ENCODE results near the gene TTLL6.
"Not testable (repeated sequence)": the region's sequence is repeated elsewhere in the genome, so short reads cannot be mapped to it uniquely, and the experiment has no call there.

The TTLL6 gene

GRCh38 chr17:48816774-48817590 is at the start of gene TTLL6:
TTLL6 (minus strand) TSS chr17:48817229; CDS start chr17:48817072, 157 bp downstream.
- peak; percentile 99 for DNase-seq

- no peak for DNase-seq
These were observed 43.4 kb upstream of the TTLL6 start for GRCh38 chr17:48860456-48860855.

GRCh38 chr17:48860034-48860433 is 43.0 kb upstream of the TTLL6 start:
- no peak for DNase-seq

DNA sequence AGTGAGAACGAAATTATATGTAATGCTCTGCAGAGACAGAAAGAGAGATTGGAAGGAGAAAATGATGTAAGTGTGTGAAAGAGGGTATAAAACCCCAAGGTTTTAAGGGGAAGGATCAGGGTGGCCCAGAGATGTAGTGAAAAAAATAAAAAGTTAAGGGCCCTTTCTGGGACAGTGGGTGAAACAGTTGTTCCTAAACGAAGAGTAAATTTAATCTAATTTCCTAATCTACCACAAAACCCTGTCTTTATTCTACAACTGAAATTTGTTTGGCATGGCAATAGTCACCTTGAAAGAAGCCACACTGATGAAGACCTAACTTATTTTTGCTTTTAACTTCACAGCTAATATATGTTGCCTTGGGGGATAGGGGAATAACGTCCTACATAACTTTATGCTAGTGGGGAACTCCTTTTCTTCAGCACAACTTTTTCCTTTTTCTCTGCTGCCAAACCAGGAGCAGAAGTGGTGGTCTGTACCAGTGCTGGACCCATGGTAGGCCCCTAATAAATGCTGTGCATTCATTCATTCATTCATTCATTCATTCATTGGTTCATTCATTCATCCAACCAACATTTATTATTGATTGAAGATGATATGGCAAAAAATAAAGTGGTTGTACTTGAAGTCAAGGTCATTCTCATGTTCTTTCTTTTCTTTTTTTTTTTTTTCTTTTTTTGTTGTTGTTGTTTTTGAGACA is 39.2 kb upstream of the TTLL6 start:
- DNase-seq: no peak

DNA sequence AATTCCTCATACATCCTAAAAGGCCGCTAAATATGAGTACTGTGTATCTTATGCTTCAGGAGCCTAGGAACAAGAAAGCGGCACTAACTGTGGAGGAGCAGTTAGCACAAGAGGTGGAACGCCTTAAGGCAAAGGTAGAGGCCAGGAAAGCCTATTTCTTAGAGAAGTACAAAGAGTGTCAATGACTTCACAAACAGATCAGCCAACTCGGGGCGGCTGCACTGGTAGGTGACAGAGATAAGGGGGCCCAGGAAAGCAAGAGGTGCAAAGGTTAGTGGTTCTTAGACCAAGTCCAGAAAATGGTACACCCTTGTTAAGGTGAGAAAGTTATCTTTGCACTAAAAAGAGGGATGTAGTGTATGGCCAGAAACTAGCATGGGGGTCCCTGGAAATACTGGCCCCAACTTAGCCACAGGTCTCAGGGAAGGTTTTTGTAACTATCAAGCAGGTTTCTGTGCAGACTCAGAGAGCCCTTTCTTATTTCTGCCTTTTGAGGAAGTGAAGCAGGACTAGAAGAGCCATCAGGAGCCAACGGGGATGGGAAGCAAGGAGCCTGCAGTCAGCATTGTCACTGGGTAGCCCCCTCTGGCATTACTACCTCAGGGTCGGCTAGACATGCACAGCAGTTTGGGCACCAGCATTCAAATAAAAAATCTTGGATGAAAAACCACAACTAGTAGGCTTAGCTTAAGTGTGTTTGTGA is 37.9 kb upstream of the TTLL6 start:
- no peak for DNase-seq

DNA sequence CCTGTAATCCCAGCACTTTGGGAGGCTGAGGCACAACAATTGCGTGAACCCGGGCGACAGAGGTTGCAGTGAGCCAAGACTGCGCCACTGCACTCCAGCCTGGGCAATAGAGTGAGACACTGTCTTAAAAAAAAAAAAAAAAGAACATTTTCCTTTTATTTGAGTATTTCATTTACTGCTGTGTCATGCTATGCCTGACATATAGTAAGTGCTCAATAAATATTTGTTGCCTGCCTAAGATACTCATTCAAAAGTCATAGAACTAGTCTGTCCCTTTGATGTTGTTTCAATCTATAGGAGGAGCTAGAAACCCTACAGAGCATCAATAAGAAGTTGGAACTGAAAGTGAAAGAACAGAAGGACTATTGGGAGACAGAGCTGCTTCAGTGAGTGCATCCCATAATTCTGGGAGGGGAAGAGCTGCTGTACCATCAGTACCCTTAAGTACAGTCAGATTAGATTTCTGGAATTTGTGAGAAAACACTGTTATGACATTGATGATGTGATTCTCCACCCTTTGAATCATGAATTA is 33.8 kb upstream of the TTLL6 start:
- no peak for DNase-seq

- no peak for DNase-seq
These were observed 26.3 kb upstream of the TTLL6 start for GRCh38 chr17:48843187-48843900.

GRCh38 chr17:48842746-48843145 is 25.7 kb upstream of the TTLL6 start:
- no peak for DNase-seq

DNA sequence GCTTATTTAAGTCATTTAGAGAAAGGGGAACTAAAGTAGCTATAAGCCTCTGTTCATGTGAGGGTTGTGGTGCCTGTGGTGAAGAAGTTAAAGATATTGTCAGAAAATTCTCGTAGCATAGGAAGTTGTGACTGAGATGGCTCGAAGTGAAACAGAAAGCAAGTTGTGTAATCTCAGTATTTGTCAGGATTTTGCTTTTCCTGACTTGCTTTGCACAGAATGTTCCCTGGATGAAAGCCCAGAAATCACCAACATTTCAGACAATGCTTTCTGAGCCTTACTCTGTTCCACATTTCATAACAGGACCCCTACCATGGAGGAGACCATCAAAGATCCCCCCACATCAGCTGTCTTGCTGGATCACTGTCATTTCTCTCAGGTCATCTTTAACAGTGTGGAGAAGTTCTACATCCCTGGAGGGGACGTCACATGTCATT is 24.4 kb upstream of the TTLL6 start:
- DNase-seq: no peak

GRCh38 chr17:48840441-48840840 is 23.4 kb upstream of the TTLL6 start:
- DNase-seq: no peak

- not testable (repeated sequence) for DNase-seq
These were observed 20.4 kb upstream of the TTLL6 start for GRCh38 chr17:48837458-48837857.

- no peak for DNase-seq
These were observed 18.9 kb upstream of the TTLL6 start for GRCh38 chr17:48835971-48836370.

DNA sequence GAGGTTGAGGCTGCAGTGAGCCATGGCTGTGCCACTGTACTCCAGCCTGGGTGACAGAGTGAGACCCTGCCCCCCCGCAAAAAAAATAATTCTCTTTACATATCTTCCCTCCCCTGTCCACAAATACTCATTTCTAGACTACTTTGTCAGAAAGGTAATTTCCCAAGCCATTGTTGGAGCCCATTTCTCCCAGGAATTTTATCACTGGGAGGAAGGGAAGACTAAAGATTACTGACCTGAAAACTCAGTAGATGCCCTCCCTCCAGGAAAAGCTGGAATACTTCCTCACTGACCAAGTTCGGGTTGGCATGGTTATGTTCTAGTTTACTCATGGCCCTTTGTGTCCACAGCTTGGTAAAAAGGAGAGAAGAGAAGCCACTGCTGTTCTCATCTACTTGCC is 17.9 kb upstream of the TTLL6 start:
- no peak for DNase-seq

- no peak for DNase-seq
These were observed 14.5 kb upstream of the TTLL6 start for GRCh38 chr17:48831549-48831883.

DNA sequence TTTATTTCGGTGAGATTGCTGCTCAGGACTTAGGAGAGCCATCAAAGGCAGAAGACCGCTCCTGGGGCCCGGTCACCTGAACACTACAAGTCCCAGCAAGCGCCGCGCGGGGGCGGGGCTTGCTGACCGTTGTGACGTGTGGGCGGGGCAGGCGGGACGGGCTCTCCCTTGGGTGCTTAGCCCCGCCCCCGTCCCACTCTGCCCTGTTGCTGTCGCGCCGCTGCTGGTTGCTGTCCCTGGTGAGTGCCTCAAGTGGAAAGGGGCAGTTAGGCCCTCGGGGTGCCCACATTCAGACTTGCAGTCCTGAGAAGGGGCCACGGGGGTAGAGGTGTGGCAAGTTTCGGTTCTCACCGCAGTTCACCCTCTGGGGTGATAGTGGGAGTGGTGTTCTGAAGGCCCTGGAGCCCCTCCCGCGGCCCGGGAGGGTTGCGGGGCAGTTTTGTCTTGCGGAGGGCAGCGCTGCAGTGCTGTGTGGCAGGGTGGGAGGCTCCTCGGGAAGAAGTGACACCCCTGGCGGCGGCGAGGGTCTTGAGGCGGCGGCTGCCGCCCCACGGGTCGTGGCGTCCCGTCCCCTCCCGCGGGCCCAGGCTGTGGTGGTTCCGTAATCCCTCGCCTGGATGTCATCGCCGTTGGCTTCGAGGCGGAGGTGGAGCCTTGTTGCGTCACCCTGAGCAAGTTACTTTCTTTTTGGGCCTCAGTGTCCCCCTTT is 14.0 kb upstream of the TTLL6 start, which contains the start of gene CALCOCO2:
Gene CALCOCO2 (plus strand): TSS at position 196 of the 709 bp plus-strand sequence. CDS start 10,673 bp downstream, outside the sequence.
- DNase-seq: peak; percentile 95 to 96

- DNase-seq: no peak
These were observed 8.7 kb upstream of the TTLL6 start for GRCh38 chr17:48825446-48826381.

- peak in 1 of 2 experiments; percentile 36 for DNase-seq
These were observed 3.9 kb upstream of the TTLL6 start for GRCh38 chr17:48820936-48821335.

DNA sequence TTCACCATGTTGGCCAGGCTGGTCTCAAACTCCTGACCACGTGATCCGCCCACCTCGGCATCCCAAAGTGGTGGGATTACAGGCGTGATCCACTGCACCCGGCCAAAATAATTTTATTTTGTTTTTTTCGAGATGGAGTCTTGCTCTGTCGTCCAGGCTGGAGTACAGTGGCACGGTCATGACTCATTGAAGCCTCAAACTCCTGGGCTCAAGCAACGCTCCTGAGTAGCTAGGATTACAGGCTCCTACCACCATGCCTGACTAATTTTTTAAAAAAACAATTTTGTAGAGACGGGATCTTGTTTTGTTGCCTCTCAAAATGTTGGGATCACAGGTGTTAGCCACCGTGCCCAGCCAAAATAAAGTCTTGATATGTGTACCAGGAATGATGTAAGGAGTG is 2.4 kb upstream of the TTLL6 start:
- no peak for DNase-seq

GRCh38 chr17:48818361-48818841 is 1.4 kb upstream of the TTLL6 start:
- no peak for DNase-seq

DNA sequence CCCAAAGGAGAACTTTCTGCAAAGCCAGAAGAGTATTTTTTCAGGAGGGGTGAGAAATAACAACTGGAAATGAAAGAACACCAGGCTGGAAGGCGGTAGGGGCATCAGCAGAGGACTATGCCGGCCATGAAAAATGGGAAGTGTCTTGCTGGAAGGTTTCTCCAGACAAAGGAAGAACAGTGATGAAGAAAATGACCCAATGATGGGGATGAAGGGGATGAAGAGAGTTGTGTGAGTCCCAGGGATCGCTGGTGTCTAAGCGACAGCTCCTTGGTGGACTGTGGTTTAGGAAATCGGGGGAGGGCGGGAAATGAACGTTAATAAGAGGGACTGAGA is 623 bp downstream of the TTLL6 start:
- no peak for DNase-seq

DNA sequence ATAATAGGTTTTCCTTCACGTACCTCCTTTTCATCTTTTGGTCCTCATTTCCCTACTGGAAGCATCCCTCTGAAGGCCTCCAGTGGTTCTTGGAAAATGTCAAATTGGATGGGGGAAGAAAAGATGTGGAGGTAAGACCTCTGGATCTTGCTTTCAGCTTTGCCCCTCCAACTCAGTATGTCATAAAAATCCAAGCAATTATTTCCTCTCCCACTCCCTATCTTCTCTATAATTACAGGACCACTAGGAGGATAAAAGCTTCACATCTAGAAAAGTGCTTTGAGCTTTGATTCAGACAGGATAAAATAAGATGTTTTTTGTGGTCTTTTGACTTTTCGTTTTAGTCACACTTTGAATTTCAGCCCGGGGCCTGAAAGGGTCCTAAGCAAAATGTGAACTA is 1.7 kb downstream of the TTLL6 start:
- no peak for DNase-seq

Measured in NCI-H2081 (cell line).